HepG2 (cell line): ENCODE measurements around the gene IAPP.

ENCODE experiments used
- CHD2 ChIP-seq: IDR thresholded peaks from 2 replicates; pipeline ENCODE4 v1.6.1; 2011; ENCODE audit warnings: low read depth, low read length, improper control_type of control experiment
- CTCF ChIP-seq: sonication (generic); formaldehyde crosslinking; IDR thresholded peaks from 2 replicates; pipeline ENCODE4 v1.5.0; 2020; ENCODE audit warnings: mild to moderate bottlenecking, missing genetic modification reagents, moderate library complexity
- MAFK ChIP-seq, 2 experiments: IDR thresholded peaks in 1 of 2; conservative IDR thresholded peaks in 1 of 2; 2 replicates each; pipeline ENCODE4 v1.6.1; 2011; ENCODE audit warnings: improper control_type of control experiment in 2 of 2, low read length in 2 of 2
- POLR2A ChIP-seq, 2 experiments: IDR thresholded peaks; 2 replicates each; pipeline ENCODE4 v1.6.1; 2011; ENCODE audit warnings: low read depth in 2 of 2, low read length in 2 of 2, mild to moderate bottlenecking in 1 of 2, moderate library complexity in 1 of 2; ENCODE audit not compliant: insufficient read depth in 1 of 2
- TOPORS ChIP-seq: sonication (generic); formaldehyde crosslinking; IDR thresholded peaks from 2 replicates; pipeline ENCODE4 v1.8.0; 2023; ENCODE audit warnings: mild to moderate bottlenecking, missing genetic modification reagents
- ZNF441 ChIP-seq: sonication (generic); formaldehyde crosslinking; IDR thresholded peaks from 2 replicates; pipeline ENCODE4 v1.7.0; 2021; ENCODE audit warnings: missing genetic modification reagents, borderline replicate concordance
- TF ChIP-seq, protein P1 (sequence below): sonication (generic); formaldehyde crosslinking; IDR thresholded peaks from 2 replicates; pipeline ENCODE4 v1.4.0; 2020; ENCODE audit warnings: missing genetic modification reagents
- TF ChIP-seq, protein P2 (sequence below), 2 experiments: IDR thresholded peaks; 2 replicates each; pipeline ENCODE4 v1.6.1; 2011 to 2012; ENCODE audit warnings: low read length in 2 of 2, borderline replicate concordance in 1 of 2, low read depth in 1 of 2, mild to moderate bottlenecking in 1 of 2, moderate library complexity in 1 of 2

GRCh38 chr12:21343636-21344035 is 29.1 kb upstream of the IAPP start:
- no peak for TF ChIP-seq ZNF441
- TF ChIP-seq TOPORS: no peak
- TF ChIP-seq, protein P1, sequence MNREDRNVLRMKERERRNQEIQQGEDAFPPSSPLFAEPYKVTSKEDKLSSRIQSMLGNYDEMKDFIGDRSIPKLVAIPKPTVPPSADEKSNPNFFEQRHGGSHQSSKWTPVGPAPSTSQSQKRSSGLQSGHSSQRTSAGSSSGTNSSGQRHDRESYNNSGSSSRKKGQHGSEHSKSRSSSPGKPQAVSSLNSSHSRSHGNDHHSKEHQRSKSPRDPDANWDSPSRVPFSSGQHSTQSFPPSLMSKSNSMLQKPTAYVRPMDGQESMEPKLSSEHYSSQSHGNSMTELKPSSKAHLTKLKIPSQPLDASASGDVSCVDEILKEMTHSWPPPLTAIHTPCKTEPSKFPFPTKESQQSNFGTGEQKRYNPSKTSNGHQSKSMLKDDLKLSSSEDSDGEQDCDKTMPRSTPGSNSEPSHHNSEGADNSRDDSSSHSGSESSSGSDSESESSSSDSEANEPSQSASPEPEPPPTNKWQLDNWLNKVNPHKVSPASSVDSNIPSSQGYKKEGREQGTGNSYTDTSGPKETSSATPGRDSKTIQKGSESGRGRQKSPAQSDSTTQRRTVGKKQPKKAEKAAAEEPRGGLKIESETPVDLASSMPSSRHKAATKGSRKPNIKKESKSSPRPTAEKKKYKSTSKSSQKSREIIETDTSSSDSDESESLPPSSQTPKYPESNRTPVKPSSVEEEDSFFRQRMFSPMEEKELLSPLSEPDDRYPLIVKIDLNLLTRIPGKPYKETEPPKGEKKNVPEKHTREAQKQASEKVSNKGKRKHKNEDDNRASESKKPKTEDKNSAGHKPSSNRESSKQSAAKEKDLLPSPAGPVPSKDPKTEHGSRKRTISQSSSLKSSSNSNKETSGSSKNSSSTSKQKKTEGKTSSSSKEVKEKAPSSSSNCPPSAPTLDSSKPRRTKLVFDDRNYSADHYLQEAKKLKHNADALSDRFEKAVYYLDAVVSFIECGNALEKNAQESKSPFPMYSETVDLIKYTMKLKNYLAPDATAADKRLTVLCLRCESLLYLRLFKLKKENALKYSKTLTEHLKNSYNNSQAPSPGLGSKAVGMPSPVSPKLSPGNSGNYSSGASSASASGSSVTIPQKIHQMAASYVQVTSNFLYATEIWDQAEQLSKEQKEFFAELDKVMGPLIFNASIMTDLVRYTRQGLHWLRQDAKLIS (CRISPR knock-in tag): no peak
- TF ChIP-seq CHD2: no peak
- no peak for TF ChIP-seq CTCF
- TF ChIP-seq MAFK (conservative IDR thresholded peaks at IDR 0.05 in 1 of 2, IDR thresholded peaks at IDR 0.05 in 1 of 2; ENCODE audit: low read length in 2 of 2): no peak
- TF ChIP-seq, protein P2, sequence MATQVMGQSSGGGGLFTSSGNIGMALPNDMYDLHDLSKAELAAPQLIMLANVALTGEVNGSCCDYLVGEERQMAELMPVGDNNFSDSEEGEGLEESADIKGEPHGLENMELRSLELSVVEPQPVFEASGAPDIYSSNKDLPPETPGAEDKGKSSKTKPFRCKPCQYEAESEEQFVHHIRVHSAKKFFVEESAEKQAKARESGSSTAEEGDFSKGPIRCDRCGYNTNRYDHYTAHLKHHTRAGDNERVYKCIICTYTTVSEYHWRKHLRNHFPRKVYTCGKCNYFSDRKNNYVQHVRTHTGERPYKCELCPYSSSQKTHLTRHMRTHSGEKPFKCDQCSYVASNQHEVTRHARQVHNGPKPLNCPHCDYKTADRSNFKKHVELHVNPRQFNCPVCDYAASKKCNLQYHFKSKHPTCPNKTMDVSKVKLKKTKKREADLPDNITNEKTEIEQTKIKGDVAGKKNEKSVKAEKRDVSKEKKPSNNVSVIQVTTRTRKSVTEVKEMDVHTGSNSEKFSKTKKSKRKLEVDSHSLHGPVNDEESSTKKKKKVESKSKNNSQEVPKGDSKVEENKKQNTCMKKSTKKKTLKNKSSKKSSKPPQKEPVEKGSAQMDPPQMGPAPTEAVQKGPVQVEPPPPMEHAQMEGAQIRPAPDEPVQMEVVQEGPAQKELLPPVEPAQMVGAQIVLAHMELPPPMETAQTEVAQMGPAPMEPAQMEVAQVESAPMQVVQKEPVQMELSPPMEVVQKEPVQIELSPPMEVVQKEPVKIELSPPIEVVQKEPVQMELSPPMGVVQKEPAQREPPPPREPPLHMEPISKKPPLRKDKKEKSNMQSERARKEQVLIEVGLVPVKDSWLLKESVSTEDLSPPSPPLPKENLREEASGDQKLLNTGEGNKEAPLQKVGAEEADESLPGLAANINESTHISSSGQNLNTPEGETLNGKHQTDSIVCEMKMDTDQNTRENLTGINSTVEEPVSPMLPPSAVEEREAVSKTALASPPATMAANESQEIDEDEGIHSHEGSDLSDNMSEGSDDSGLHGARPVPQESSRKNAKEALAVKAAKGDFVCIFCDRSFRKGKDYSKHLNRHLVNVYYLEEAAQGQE (IDR thresholded peaks at IDR 0.05; ENCODE audit: borderline replicate concordance in 1 of 2, low read depth in 1 of 2, low read length in 2 of 2): no peak
- no peak for TF ChIP-seq POLR2A (IDR thresholded peaks at IDR 0.05; ENCODE audit: insufficient read depth in 1 of 2, low read depth in 2 of 2, low read length in 2 of 2)
